GM10266 (cell line): ENCODE data around the gene ESF1.
A peak's percentile ranks its signal among the peaks of the same experiment; 100 is the strongest.

Experiments
- DNase-seq: peaks from one replicate; pipeline ENCODE4 v3.0.0; 2012; ENCODE audit errors: extremely low spot score
- TF ChIP-seq, protein P1 (sequence below): IDR thresholded peaks from 2 replicates; pipeline ENCODE4 v1.5.1; 2012; ENCODE audit warnings: mild to moderate bottlenecking, low read depth; ENCODE audit not compliant: control insufficient read depth, insufficient read depth; ENCODE audit errors: missing control alignments

The ESF1 gene

DNA sequence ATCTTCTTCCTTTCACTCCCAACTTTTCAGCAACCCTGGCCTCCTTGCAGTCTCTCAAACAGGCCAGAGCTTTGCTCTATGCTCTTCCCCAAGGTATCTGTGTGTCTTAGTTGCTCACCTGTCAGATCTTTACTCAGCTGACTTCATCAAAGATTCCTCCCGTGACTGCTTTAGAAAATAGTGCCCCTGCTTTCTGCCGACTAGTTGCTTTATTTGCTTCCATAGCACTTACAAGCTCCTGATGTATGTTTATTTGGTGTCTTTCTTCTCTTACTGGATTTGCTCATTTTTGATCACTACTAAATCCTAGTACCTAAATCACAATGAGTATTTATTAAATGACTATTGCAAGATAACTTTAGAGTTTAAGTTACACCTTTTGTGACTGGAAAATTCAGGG lies 6.0 kb upstream of the ESF1 start:
- DNase-seq: no peak

GRCh38 chr20:13788167-13788834 lies 3.6 kb upstream of the ESF1 start:
- TF ChIP-seq, protein P1, sequence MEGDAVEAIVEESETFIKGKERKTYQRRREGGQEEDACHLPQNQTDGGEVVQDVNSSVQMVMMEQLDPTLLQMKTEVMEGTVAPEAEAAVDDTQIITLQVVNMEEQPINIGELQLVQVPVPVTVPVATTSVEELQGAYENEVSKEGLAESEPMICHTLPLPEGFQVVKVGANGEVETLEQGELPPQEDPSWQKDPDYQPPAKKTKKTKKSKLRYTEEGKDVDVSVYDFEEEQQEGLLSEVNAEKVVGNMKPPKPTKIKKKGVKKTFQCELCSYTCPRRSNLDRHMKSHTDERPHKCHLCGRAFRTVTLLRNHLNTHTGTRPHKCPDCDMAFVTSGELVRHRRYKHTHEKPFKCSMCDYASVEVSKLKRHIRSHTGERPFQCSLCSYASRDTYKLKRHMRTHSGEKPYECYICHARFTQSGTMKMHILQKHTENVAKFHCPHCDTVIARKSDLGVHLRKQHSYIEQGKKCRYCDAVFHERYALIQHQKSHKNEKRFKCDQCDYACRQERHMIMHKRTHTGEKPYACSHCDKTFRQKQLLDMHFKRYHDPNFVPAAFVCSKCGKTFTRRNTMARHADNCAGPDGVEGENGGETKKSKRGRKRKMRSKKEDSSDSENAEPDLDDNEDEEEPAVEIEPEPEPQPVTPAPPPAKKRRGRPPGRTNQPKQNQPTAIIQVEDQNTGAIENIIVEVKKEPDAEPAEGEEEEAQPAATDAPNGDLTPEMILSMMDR: peak; percentile 72
- DNase-seq: peak; percentile 51

More for the DNA sequence above, 6.0 kb upstream of the ESF1 start:
- TF ChIP-seq, protein P1: no peak

DNA sequence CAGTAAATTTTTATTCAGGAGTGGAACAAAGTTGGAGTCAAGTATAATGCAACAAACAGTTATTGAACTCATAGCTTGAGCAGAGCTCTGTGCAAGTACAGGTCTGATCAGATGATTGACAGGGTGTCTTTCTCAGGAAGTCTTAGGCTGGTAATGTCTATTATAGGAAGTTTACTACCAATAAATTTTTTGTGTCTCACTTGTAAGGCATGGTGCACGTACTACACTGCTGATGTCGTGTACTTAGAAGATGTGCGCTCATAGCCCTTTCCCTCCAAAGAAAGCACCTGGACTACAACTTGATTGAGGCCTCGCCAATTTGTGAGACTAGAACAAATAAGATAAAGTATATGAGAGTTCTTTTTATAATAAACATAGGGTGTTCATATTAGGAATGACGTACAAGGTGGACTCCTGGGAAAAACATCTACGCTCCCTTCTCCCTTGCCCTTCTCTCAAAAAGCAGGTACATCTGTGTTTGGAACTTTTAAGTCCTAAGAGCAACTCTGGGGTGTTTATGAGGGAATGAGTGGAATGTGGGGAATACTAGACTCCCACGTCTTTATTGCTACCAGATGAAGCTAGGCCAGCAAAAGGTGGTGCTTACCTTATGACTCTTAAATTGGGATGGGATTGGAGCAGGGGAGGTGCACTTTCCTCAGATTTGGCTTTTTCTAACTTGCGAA lies 1.6 kb upstream of the ESF1 start:
- DNase-seq: no peak
- TF ChIP-seq, protein P1: no peak

DNA sequence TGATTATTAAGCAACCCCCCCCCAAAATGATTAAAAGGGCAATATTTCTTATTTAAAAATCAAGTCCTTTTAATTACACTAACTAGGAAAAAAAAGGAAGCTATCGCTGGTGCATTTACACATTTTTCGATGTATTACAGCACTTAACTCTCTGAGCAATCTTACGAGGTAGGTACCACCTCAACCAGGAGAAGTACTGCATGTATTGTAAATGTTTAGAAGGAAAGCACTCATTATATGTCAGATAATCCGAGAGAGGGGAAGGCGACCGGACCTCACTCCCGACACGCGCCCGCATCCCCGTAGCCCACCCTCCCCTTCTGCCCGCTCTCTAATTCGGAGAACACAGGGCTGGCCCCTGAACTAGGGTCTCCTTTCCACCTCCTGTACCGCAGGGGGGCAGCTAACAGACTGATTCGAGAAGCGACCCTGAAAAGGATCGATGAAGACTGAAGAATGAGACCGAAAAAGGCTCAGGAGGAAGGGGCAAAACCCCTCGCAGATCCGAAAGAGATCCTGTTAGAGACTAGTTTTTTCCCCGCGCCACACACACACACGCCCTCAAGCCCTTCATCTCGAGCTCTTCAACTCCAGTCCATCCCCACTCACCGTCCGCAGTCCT lies 337 bp downstream of the ESF1 start:
- TF ChIP-seq, protein P1: no peak
- DNase-seq: no peak

DNA sequence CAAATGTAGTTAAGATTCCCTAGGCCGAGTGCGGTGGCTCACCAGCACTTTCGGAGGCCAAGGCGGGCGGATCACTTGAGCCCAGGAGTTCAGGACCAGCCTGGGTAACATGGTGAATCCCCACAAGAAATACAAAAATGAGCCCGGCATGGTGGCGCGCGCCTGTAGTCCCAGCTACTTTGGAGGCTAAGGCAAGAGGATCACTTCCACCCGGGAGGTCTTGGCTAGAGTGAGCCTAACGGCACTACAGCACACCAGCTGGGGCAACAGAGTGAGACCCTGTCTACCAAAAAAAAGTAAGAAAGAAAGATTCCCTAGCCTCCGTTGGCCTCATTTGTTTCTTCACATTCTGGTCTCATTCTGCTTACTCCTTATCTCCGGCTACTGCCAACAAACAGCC lies 1.2 kb downstream of the ESF1 start:
- DNase-seq: no peak
- TF ChIP-seq, protein P1: no peak

DNA sequence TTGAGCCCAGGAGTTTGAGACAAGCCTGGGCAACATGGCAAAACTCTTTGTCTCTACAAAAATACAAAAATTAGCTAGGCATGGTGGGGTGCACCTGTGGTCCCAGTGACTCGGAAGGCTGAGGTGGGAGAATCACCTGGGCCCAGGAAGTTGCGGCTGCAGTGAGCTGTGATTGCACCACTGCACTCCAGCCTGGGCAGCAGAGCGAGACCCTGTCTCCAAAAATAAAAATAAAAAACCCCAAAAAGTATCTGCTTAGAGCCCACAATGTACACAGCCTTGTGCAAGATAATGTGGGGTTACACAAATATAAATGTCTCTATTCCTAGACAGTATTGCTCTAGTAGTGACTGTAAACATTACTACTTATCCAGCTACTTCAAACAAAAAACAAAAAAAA lies 5.9 kb downstream of the ESF1 start:
- no peak for DNase-seq
- TF ChIP-seq, protein P1: no peak

DNA sequence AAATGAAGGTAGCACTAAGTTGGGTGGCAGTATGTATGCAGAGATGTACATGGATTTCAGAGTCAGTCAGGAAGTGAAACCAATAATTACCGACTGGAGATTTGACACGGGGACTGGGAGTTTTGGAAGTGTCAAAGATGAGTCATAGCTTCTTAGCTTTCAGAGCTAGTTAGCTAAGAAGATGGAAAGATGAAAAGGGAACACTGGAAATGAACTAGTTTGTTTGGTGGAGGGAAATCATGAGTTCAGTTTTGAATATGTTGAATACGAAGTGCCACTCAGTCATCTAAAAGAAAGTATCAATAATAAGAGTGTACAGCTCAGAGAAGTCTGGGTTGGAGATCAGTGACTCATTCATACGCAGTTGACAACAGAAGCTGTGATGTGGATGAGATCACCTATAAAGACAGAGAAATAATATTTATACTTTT lies 7.5 kb downstream of the ESF1 start:
- TF ChIP-seq, protein P1: no peak
- DNase-seq: no peak
